Trophoblast cell (in vitro differentiated cells and primary cell): ENCODE results near the gene AASDHPPT.

ENCODE experiments used
- DNase-seq, 2 donors: peaks; one replicate each; pipeline ENCODE4 v3.0.0-alpha.2; 2016
- H2AFZ ChIP-seq: 2 replicates; pipeline ENCODE4 v1.6.1; 2013; ENCODE audit warnings: low read length, moderate library complexity, mild to moderate bottlenecking; ENCODE audit not compliant: insufficient read depth, poor library complexity
- H2AK5ac ChIP-seq: 2 replicates; pipeline ENCODE4 v1.6.1; 2013; ENCODE audit warnings: mild to moderate bottlenecking, low read length
- H2BK120ac ChIP-seq: 2 replicates; pipeline ENCODE4 v1.6.1; 2013; ENCODE audit warnings: low read length, mild to moderate bottlenecking, moderate library complexity; ENCODE audit not compliant: insufficient read depth, poor library complexity
- H2BK12ac ChIP-seq: 2 replicates; pipeline ENCODE4 v1.6.1; 2013; ENCODE audit warnings: mild to moderate bottlenecking, low read length, moderate library complexity
- H2BK5ac ChIP-seq: 2 replicates; pipeline ENCODE4 v1.6.1; 2013; ENCODE audit warnings: low read length, low read depth, moderate library complexity, mild to moderate bottlenecking; ENCODE audit not compliant: poor library complexity
- H3K14ac ChIP-seq: 2 replicates; pipeline ENCODE4 v1.6.1; 2013; ENCODE audit warnings: mild to moderate bottlenecking, low read length
- H3K18ac ChIP-seq: 2 replicates; pipeline ENCODE4 v1.6.1; 2013; ENCODE audit warnings: mild to moderate bottlenecking, low read length
- H3K23ac ChIP-seq: 2 replicates; pipeline ENCODE4 v1.6.1; 2013; ENCODE audit warnings: low read length
- H3K27ac ChIP-seq: 2 replicates; pipeline ENCODE4 v1.5.1; 2013; ENCODE audit warnings: low read depth, mild to moderate bottlenecking, inconsistent platforms, low read length, moderate library complexity
- H3K27me3 ChIP-seq: 2 replicates; pipeline ENCODE4 v1.6.1; 2013; ENCODE audit warnings: inconsistent platforms, mild to moderate bottlenecking, low read length, moderate library complexity; ENCODE audit not compliant: insufficient read depth
- H3K36me3 ChIP-seq, 2 experiments: 1 replicate in 1 of 2; 2 replicates in 1 of 2; pipeline ENCODE4 v1.6.1; 2013; ENCODE audit warnings: low read length in 2 of 2, mild to moderate bottlenecking in 2 of 2, moderate library complexity in 1 of 2; ENCODE audit not compliant: insufficient read depth in 2 of 2, control insufficient read depth in 1 of 2
- H3K4ac ChIP-seq: 2 replicates; pipeline ENCODE4 v1.6.1; 2013; ENCODE audit warnings: low read depth, mild to moderate bottlenecking, low read length, moderate library complexity
- H3K4me1 ChIP-seq, 2 experiments: 1 replicate in 1 of 2; 2 replicates in 1 of 2; pipeline ENCODE4 v1.6.1; 2013; ENCODE audit warnings: low read length in 2 of 2, mild to moderate bottlenecking in 2 of 2, moderate library complexity in 1 of 2; ENCODE audit not compliant: insufficient read depth in 2 of 2, control insufficient read depth in 1 of 2
- H3K4me2 ChIP-seq: 2 replicates; pipeline ENCODE4 v1.6.1; 2013; ENCODE audit warnings: inconsistent platforms, mild to moderate bottlenecking, low read length, moderate library complexity
- H3K4me3 ChIP-seq: 2 replicates; pipeline ENCODE4 v1.5.1; 2013; ENCODE audit warnings: mild to moderate bottlenecking, low read depth, low read length, inconsistent platforms
- H3K79me1 ChIP-seq: one replicate; pipeline ENCODE4 v1.6.1; 2013; ENCODE audit warnings: low read length
- H3K79me2 ChIP-seq: 2 replicates; pipeline ENCODE4 v1.6.1; 2013; ENCODE audit warnings: low read length, mild to moderate bottlenecking; ENCODE audit not compliant: control insufficient read depth, insufficient read depth, poor library complexity
- H3K9ac ChIP-seq: 2 replicates; pipeline ENCODE4 v1.6.1; 2013; ENCODE audit warnings: mild to moderate bottlenecking, low read length
- H3K9me3 ChIP-seq: 2 replicates; pipeline ENCODE4 v1.6.1; 2013; ENCODE audit warnings: low read depth, mild to moderate bottlenecking, control low read depth, inconsistent platforms, low read length; ENCODE audit not compliant: insufficient read depth
- H4K12ac ChIP-seq: 2 replicates; pipeline ENCODE4 v1.6.1; 2013; ENCODE audit warnings: low read depth, mild to moderate bottlenecking, low read length, moderate library complexity
- H4K8ac ChIP-seq: 2 replicates; pipeline ENCODE4 v1.6.1; 2013; ENCODE audit warnings: low read depth, mild to moderate bottlenecking, low read length, moderate library complexity
- H4K91ac ChIP-seq: one replicate; pipeline ENCODE4 v1.6.1; 2013; ENCODE audit warnings: low read depth, mild to moderate bottlenecking, low read length, moderate library complexity
- WGBS: extraction: QIAGEN DNeasy Blood & Tissue Kit; methylation state at CpG from one replicate; pipeline ENCODE4 v1.1.7; 2013; ENCODE audit warnings: missing lambda C conversion rate; ENCODE audit not compliant: insufficient read length, insufficient coverage; ENCODE audit errors: extremely low coverage; 5-methylcytosine and 5-hydroxymethylcytosine counted together

Gene AASDHPPT

DNA sequence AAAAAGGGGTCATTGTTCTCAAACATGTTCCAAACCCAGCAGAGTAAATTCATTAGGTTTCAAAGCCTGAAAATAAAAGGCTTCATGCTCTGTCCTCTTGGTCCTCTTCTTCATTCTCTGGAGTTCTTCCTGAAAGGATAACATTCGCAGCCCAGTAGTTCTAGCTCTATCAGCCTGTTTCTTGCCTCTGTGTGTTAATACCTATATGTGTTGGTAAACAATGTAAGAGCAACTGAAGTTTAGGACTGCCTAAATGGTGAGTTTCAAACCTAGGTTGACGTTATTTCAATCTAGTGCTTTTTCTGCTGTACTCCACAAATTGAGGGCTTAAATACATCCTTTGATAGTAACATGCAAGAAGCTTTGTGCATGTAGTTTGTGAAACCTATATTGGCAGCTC lies 9.4 kb downstream of the AASDHPPT start:
- Histone ChIP-seq H3K9me3 (no peaks in the 10 kb centered on the region), H3K14ac (no peak overlapping the region), H3K79me1 (no peaks in the 10 kb centered on the region), H2BK5ac (no peak overlapping the region), H2AK5ac (no peak overlapping the region), H3K27ac (no peak overlapping the region), H3K4ac (no peak overlapping the region), H3K18ac (no peak overlapping the region), H2BK12ac (no peak overlapping the region), H3K4me2 (no peak overlapping the region), H3K9ac (no peak overlapping the region), H2AFZ (no peak overlapping the region), H3K36me3 (peaks cover 0 to 4% of the 10 kb centered on the region in 2 experiments), H3K4me1 (no peaks in the 10 kb centered on the region), H3K4me3 (no peak overlapping the region), H2BK120ac (no peak overlapping the region), H3K27me3 (no peaks in the 10 kb centered on the region), H3K23ac (no peak overlapping the region), H3K79me2 (no peaks in the 10 kb centered on the region), H4K91ac (no peak overlapping the region), H4K12ac (no peak overlapping the region), H4K8ac (no peak overlapping the region)
- no peak for DNase-seq
- WGBS, result no CpG with 5 or more reads among the region's 2 CpGs

DNA sequence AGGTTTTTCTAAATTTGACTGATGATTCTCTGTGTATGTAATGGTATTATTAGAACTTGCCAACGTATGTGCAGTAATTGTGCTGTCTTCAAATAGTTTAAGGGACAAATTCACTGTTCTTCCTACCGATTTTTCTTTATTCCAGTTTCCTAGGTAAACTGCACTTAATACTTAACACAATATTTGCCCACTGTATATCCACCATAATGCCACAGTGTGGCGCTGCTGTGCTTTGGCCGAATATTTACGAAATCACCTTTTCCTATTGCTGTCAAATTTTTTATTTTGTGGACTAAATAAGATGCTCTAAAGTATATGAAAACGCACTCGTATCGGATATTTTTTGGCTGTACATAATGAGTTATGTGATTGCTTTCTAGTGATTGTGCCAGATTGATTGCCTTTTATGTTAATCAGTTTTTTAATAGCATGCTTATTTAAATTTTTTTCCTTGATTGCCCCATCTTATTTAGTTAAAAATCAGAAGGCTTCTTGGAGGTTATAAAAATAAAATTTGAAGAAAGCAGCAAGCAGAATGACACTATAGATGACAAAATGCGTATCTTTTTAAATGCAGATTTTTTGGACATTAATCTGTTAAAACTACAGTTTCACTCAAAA lies 10.5 kb downstream of the AASDHPPT start:
- no peak overlapping the region for H4K12ac ChIP-seq
- no peak overlapping the region for H2AFZ ChIP-seq
- no peak overlapping the region for H3K4ac ChIP-seq
- H3K79me2 ChIP-seq, result no peaks in the 10 kb centered on the region
- no peak overlapping the region for H4K91ac ChIP-seq
- no peaks in the 10 kb centered on the region for H3K9me3 ChIP-seq
- no peak overlapping the region for H3K14ac ChIP-seq
- H3K18ac ChIP-seq, result no peak overlapping the region
- no peaks in the 10 kb centered on the region for H3K4me1 ChIP-seq
- peaks cover 0 to 5% of the 10 kb centered on the region in 2 experiments for H3K36me3 ChIP-seq
- H2BK5ac ChIP-seq, result no peak overlapping the region
- H4K8ac ChIP-seq, result no peak overlapping the region
- H3K27me3 ChIP-seq, result no peaks in the 10 kb centered on the region
- no peak overlapping the region for H3K4me2 ChIP-seq
- H3K4me3 ChIP-seq, result no peak overlapping the region
- H2BK120ac ChIP-seq, result no peak overlapping the region
- no CpG with 5 or more reads among the region's 9 CpGs for WGBS
- H3K23ac ChIP-seq, result no peak overlapping the region
- no peak overlapping the region for H3K27ac ChIP-seq
- no peaks in the 10 kb centered on the region for H3K79me1 ChIP-seq
- H2AK5ac ChIP-seq, result no peak overlapping the region
- no peak overlapping the region for H3K9ac ChIP-seq
- peak; percentile 55 to 85 for DNase-seq
- H2BK12ac ChIP-seq, result no peak overlapping the region

DNA sequence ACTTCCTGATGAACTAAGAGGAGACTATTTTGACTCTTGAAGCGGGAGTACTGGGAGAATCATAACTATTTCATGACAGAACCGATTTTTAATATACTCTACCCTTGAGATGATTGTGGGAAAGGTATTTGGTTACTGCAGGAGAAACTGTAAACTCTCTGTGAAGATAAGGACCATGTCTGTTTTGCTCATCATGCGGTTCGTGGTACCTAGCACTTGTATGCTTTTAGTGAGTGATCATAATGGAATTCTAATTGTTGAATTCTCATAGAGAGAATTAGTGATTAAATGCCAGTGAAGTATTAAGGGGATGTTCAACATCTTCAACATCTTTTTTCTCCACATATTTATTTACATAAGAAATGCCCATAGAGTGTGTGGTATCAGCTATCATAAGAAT lies 11.4 kb downstream of the AASDHPPT start:
- no peak overlapping the region for H4K91ac ChIP-seq
- H3K4me2 ChIP-seq, result no peak overlapping the region
- no peak overlapping the region for H2BK12ac ChIP-seq
- H3K9ac ChIP-seq, result no peak overlapping the region
- H2AFZ ChIP-seq, result no peak overlapping the region
- no CpG with 5 or more reads among the region's 4 CpGs for WGBS
- H3K23ac ChIP-seq, result no peak overlapping the region
- no peak overlapping the region for H3K4me3 ChIP-seq
- DNase-seq, result no peak
- H3K79me2 ChIP-seq, result no peaks in the 10 kb centered on the region
- H3K9me3 ChIP-seq, result no peaks in the 10 kb centered on the region
- H3K79me1 ChIP-seq, result no peaks in the 10 kb centered on the region
- no peak overlapping the region for H3K27ac ChIP-seq
- no peak overlapping the region for H3K14ac ChIP-seq
- H2BK5ac ChIP-seq, result no peak overlapping the region
- H2AK5ac ChIP-seq, result no peak overlapping the region
- H3K36me3 ChIP-seq, result peaks cover 0 to 5% of the 10 kb centered on the region in 2 experiments
- no peaks in the 10 kb centered on the region for H3K4me1 ChIP-seq
- H3K18ac ChIP-seq, result no peak overlapping the region
- no peak overlapping the region for H4K8ac ChIP-seq
- H2BK120ac ChIP-seq, result no peak overlapping the region
- H3K4ac ChIP-seq, result no peak overlapping the region
- no peak overlapping the region for H4K12ac ChIP-seq
- H3K27me3 ChIP-seq, result no peaks in the 10 kb centered on the region

DNA sequence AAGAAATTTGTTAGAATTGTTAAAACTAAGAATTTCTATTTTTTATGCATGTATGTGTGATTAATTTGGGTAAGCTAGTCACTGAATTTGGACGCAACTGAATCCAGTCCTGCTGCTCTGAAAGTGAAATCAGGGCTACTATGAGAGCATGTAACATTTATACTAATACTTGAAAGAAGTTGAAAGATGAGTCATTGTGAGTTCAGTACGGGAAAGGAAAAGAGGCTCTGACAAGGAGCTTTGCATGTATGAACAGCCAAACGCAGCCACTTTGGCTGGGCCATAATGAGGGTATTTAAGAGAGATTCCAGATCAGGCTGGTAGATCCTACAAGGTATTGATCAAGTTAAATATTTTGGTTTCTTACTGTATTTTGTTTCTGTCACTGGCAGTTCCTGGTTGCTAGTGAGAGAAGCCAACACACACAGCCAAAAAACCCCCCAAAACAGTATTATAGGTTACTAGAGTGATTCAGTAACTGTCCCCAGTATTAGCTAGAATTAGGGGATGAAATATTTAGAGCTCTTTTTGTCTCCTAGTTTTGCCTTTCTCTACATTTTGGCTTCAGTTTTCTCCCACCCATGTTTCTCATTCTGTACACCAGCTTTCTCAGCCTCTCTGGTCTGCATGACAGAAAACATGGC lies 14.1 kb downstream of the AASDHPPT start:
- no peak overlapping the region for H3K14ac ChIP-seq
- no peak overlapping the region for H3K23ac ChIP-seq
- H3K9ac ChIP-seq, result no peak overlapping the region
- no peak overlapping the region for H2BK5ac ChIP-seq
- no peak overlapping the region for H4K12ac ChIP-seq
- H3K79me2 ChIP-seq, result no peaks in the 10 kb centered on the region
- no peak overlapping the region for H2BK120ac ChIP-seq
- DNase-seq, result peak in 1 of 2 donors; percentile 7
- H3K4ac ChIP-seq, result no peak overlapping the region
- H2BK12ac ChIP-seq, result no peak overlapping the region
- H3K27ac ChIP-seq, result no peak overlapping the region
- no peak overlapping the region for H3K4me3 ChIP-seq
- H4K8ac ChIP-seq, result no peak overlapping the region
- H3K27me3 ChIP-seq, result no peaks in the 10 kb centered on the region
- H3K79me1 ChIP-seq, result no peaks in the 10 kb centered on the region
- H3K18ac ChIP-seq, result no peak overlapping the region
- H2AFZ ChIP-seq, result no peak overlapping the region
- no peak overlapping the region for H3K4me2 ChIP-seq
- H3K4me1 ChIP-seq, result no peaks in the 10 kb centered on the region
- H3K9me3 ChIP-seq, result no peaks in the 10 kb centered on the region
- H3K36me3 ChIP-seq, result peaks cover 4 to 5% of the 10 kb centered on the region in 2 experiments
- no CpG with 5 or more reads among the region's 3 CpGs for WGBS
- no peak overlapping the region for H2AK5ac ChIP-seq
- no peak overlapping the region for H4K91ac ChIP-seq
